Keratinocyte (primary cell): ENCODE data around the gene HOXC9. TPM values are rescaled to one million over a fixed set of nuclear protein-coding genes. Genes with fewer than 3 reads are reported as not detected.

ENCODE experiments used
- DNase-seq: peaks from one replicate; pipeline ENCODE4 v3.0.0-alpha.2; 2011; ENCODE audit warnings: low read depth, missing footprints, low spot score
- FAIRE-seq: peaks from 2 replicates; lab custom pipeline; 2011; peaks lifted over from hg19 to GRCh38; lab: Jason Lieb, UNC
- H2AFZ ChIP-seq: 2 replicates; pipeline ENCODE4 v1.6.0; 2012; ENCODE audit warnings: low read length, control low read depth, inconsistent platforms; ENCODE audit not compliant: control insufficient read depth
- H3K27ac ChIP-seq: 2 replicates; pipeline ENCODE4 v1.5.1; 2011; ENCODE audit warnings: low read length; ENCODE audit not compliant: control insufficient read depth, insufficient read depth
- H3K27me3 ChIP-seq: 3 replicates; pipeline ENCODE4 v1.6.0; 2011; ENCODE audit warnings: low read length; ENCODE audit not compliant: control insufficient read depth, insufficient read depth; ENCODE audit errors: extremely low read depth
- H3K36me3 ChIP-seq, 2 experiments: 2 replicates in 1 of 2; 3 replicates in 1 of 2; pipeline ENCODE4 v1.5.1; 2011; ENCODE audit warnings: low read length in 2 of 2, mild to moderate bottlenecking in 1 of 2; ENCODE audit not compliant: control insufficient read depth in 2 of 2, insufficient read depth in 2 of 2; ENCODE audit errors: extremely low read depth in 1 of 2
- H3K4me1 ChIP-seq: 3 replicates; pipeline ENCODE4 v1.5.1; 2011; ENCODE audit warnings: low read length; ENCODE audit not compliant: control insufficient read depth, insufficient read depth; ENCODE audit errors: extremely low read depth
- H3K4me2 ChIP-seq: 3 replicates; pipeline ENCODE4 v1.6.0; 2011; ENCODE audit warnings: low read depth, low read length; ENCODE audit not compliant: control insufficient read depth, insufficient read depth; ENCODE audit errors: extremely low read depth
- H3K4me3 ChIP-seq, 3 experiments: fragments of 200-600 bp in 1 of 3; sonication (generic) in 1 of 3; 2 replicates in 2 of 3; 3 replicates in 1 of 3; pipeline ENCODE4 v1.5.1; 2011 to 2016; ENCODE audit warnings: low read length in 3 of 3, mild to moderate bottlenecking in 3 of 3, control low read depth in 2 of 3, inconsistent platforms in 1 of 3, low read depth in 1 of 3, mixed read lengths in 1 of 3, mixed run types in 1 of 3, moderate library complexity in 1 of 3; ENCODE audit not compliant: control insufficient read depth in 2 of 3, insufficient read depth in 2 of 3; ENCODE audit errors: extremely low read depth in 1 of 3
- H3K79me2 ChIP-seq: 2 replicates; pipeline ENCODE4 v1.6.0; 2012; ENCODE audit warnings: low read length; ENCODE audit not compliant: control insufficient read depth, insufficient read depth
- H3K9ac ChIP-seq: 3 replicates; pipeline ENCODE4 v1.6.0; 2011; ENCODE audit warnings: low read length; ENCODE audit not compliant: control insufficient read depth, insufficient read depth; ENCODE audit errors: extremely low read depth
- H3K9me1 ChIP-seq: 3 replicates; pipeline ENCODE4 v1.6.0; 2011; ENCODE audit warnings: low read length; ENCODE audit not compliant: control insufficient read depth, insufficient read depth; ENCODE audit errors: extremely low read depth
- H3K9me3 ChIP-seq: 2 replicates; pipeline ENCODE4 v1.5.1; 2012; ENCODE audit warnings: low read depth, low read length; ENCODE audit not compliant: control insufficient read depth
- H4K20me1 ChIP-seq: 3 replicates; pipeline ENCODE4 v1.6.0; 2011; ENCODE audit warnings: low read length; ENCODE audit not compliant: control insufficient read depth, insufficient read depth; ENCODE audit errors: extremely low read depth
- CTCF ChIP-seq, 3 experiments: IDR thresholded peaks in 1 of 3; conservative IDR thresholded peaks in 1 of 3; optimal IDR thresholded peaks in 1 of 3; 2 replicates in 2 of 3; 3 replicates in 1 of 3; pipeline versions ENCODE3 to v1.5.1; 2011; ENCODE audit warnings: low read length in 3 of 3, mild to moderate bottlenecking in 3 of 3, moderate library complexity in 2 of 3, control low read depth in 1 of 3, inconsistent platforms in 1 of 3; ENCODE audit not compliant: insufficient read depth in 2 of 3; ENCODE audit errors: extremely low read depth in 1 of 3
- EZH2 ChIP-seq: IDR thresholded peaks from one replicate; pipeline ENCODE4 v1.6.1; 2012; ENCODE audit warnings: inconsistent platforms, mild to moderate bottlenecking, low read length, moderate library complexity
- dilution Hi-C: fragments of 300-500 bp; cut with MboI; formaldehyde crosslinking; loops from one replicate; pipeline ENCODE4 v1.7.0; 2020; ENCODE audit warnings: low sequenced_read_pairs; ENCODE audit not compliant: extremely low pct_ligation_motif_present
- polyA plus RNA-seq, 5 experiments: library from polyadenylated mRNA; depleted of rRNA in 3 of 5; stranded (reverse) in 3 of 5; stranded (forward) in 1 of 5; unstranded in 1 of 5; fragments of >200 nt; gene quantifications; 1 replicate in 1 of 5; 2 replicates in 3 of 5; 3 replicates in 1 of 5; pipeline versions ENCODE4 v1.2.1 to v1.2.3, GENCODE V29; 2011 to 2012; ENCODE audit warnings: missing spikeins in 2 of 5, low read depth in 1 of 5, low replicate concordance in 1 of 5

Gene HOXC9
- polyA plus RNA-seq, 1 donor (not counting 4 experiments of a cell fraction or from before 2014, with no cell fraction given): 1.8 TPM

GRCh38 chr12:54016051-54016450 lies 16.1 kb downstream of the HOXC9 start:
- TF ChIP-seq CTCF (optimal IDR thresholded peaks at IDR 0.05 in 1 of 3, IDR thresholded peaks at IDR 0.05 in 1 of 3, conservative IDR thresholded peaks at IDR 0.05 in 1 of 3; ENCODE audit: extremely low read depth in 1 of 3, insufficient read depth in 2 of 3, low read length in 3 of 3): no peak
- Histone ChIP-seq H3K9me1 (no peaks in the 10 kb centered on the region), H2AFZ (peak overlapping the region; percentile 78), H3K4me2 (peak overlapping the region; percentile 94), H3K4me1 (peaks cover 28% of the 10 kb centered on the region), H4K20me1 (no peaks in the 10 kb centered on the region), H3K9ac (peak overlapping the region; percentile 98), H3K4me3 (peak overlapping the region; percentile 56 to 87 (median 67)), H3K27ac (peak overlapping the region; percentile 98), H3K9me3 (no peaks in the 10 kb centered on the region), H3K36me3 (no peaks in the 10 kb centered on the region), H3K27me3 (no peaks in the 10 kb centered on the region), H3K79me2 (peaks cover 39% of the 10 kb centered on the region)
- no peak for FAIRE-seq
- dilution Hi-C loops: no loop called here
- no peak for DNase-seq

- Histone ChIP-seq H3K36me3 (no peaks in the 10 kb centered on the region), H2AFZ (peak overlapping the region; percentile 78), H3K27me3 (no peaks in the 10 kb centered on the region), H3K4me1 (peaks cover 33% of the 10 kb centered on the region), H3K4me3 (peak overlapping the region; percentile 56 to 95 (median 87)), H4K20me1 (no peaks in the 10 kb centered on the region), H3K9me1 (no peaks in the 10 kb centered on the region), H3K4me2 (peak overlapping the region; percentile 98), H3K27ac (peak overlapping the region; percentile 98), H3K79me2 (peaks cover 43% of the 10 kb centered on the region), H3K9me3 (no peaks in the 10 kb centered on the region), H3K9ac (peak overlapping the region; percentile 98)
- DNase-seq (no peak), FAIRE-seq (peak; percentile 81)
- TF ChIP-seq CTCF (optimal IDR thresholded peaks at IDR 0.05 in 1 of 3, IDR thresholded peaks at IDR 0.05 in 1 of 3, conservative IDR thresholded peaks at IDR 0.05 in 1 of 3; ENCODE audit: extremely low read depth in 1 of 3, insufficient read depth in 2 of 3, low read length in 3 of 3) (no peak), EZH2 (no peak)
- dilution Hi-C loops: no loop called here
Measured at GRCh38 chr12:54016478-54016964, 16.6 kb downstream of the HOXC9 start.
